Psoas muscle (tissue), 8 donors: ENCODE data around the gene SDK2. TPM values are rescaled to one million over a fixed set of nuclear protein-coding genes. Genes with fewer than 3 reads are reported as not detected.
A peak's percentile ranks its signal among the peaks of the same experiment; 100 is the strongest.

Source experiments
- ATAC-seq, 4 donors: fragments of 200-7000 bp; cut with Tn5 transposase; one replicate each; pipeline ENCODE4 v1.9.1; 2020; ENCODE audit warnings: moderate library complexity in 3 of 4, mild to moderate bottlenecking in 2 of 4
- DNase-seq, 2 donors: peaks; one replicate each; pipeline ENCODE4 v3.0.0-alpha.2; 2020
- H3K27ac ChIP-seq: fragments of 200-600 bp; one replicate; pipeline ENCODE4 v1.8.0; 2022
- H3K27me3 ChIP-seq, 3 donors: fragments of 200-600 bp in 1 of 3; one replicate each; pipeline versions ENCODE4 v1.6.1 to v1.8.0; 2013 to 2022; ENCODE audit warnings: low read length in 2 of 3, mild to moderate bottlenecking in 2 of 3, moderate library complexity in 1 of 3; ENCODE audit not compliant: insufficient read depth in 3 of 3
- H3K36me3 ChIP-seq, 2 donors: fragments of 200-600 bp in 1 of 2; one replicate each; pipeline versions ENCODE4 v1.6.1 to v1.8.0; 2013 to 2022; ENCODE audit warnings: low read depth in 1 of 2, mild to moderate bottlenecking in 1 of 2, moderate library complexity in 1 of 2; ENCODE audit not compliant: insufficient read depth in 1 of 2
- H3K4me1 ChIP-seq: fragments of 200-600 bp; one replicate; pipeline ENCODE4 v1.8.0; 2022
- H3K4me3 ChIP-seq: fragments of 200-600 bp; one replicate; pipeline ENCODE4 v1.8.0; 2022; ENCODE audit warnings: mild to moderate bottlenecking
- H3K9me3 ChIP-seq: fragments of 200-600 bp; one replicate; pipeline ENCODE4 v1.8.0; 2022
- CTCF ChIP-seq: fragments of 200-600 bp; IDR thresholded peaks from one replicate; pipeline ENCODE4 v1.8.0; 2022; ENCODE audit warnings: antibody characterized with exemption
- WGBS, 3 donors: extraction: QIAGEN DNeasy Blood & Tissue Kit; methylation state at CpG; one replicate each; pipeline versions ENCODE4 v1.1.6 to v1.1.7; 2013; 5-methylcytosine and 5-hydroxymethylcytosine counted together
- intact Hi-C, 2 donors: fragments of 100-400 bp; cut with DNase I; formaldehyde crosslinking; loops; one replicate each; pipeline versions ENCODE4 v1.11.0 to v1.14.2; 2022
- polyA plus RNA-seq, 3 donors: library from polyadenylated mRNA; stranded (reverse); fragments of 200-250 nt; gene quantifications; one replicate each; pipeline ENCODE4 v1.2.3, GENCODE V29; 2013
- total RNA-seq, 4 donors: library from RNA; stranded (reverse); fragmentation: NEBNext Ultra II Directional in 2 of 4; extraction: Animal tissue kit (Norgen Biotek cat#: 25700) in 2 of 4; gene quantifications; one replicate each; pipeline versions ENCODE4 v1.2.1 to v1.2.4, GENCODE V29; 2021 to 2023
- donor health status: healthy with polysubstance abuse.
- donor health status: DM: no; HTN: no; CAD: no; lungs with moderate emphysema.
- donor health status: Bipolar disorder and iron deficiency.
- donor health status: healthy.
- donor health status: DM: yes; HTN: yes; CAD: no.
- donor health status: DM: no; HTN: no; CAD: no.
- donor health status: DM: no; HTN: no; CAD: no.
- donor health status: DM: yes; HTN: yes; CAD: no.

The SDK2 gene
- total and polyA plus RNA-seq, 7 donors: 0.04 to 2.8 (median 0.24) TPM

GRCh38 chr17:73519714-73520368, 124.4 kb downstream of the SDK2 start:
- no peak for ATAC-seq
- intact Hi-C loops: no loop called here
- DNase-seq: peak in 1 of 2 donors; percentile 12

DNA sequence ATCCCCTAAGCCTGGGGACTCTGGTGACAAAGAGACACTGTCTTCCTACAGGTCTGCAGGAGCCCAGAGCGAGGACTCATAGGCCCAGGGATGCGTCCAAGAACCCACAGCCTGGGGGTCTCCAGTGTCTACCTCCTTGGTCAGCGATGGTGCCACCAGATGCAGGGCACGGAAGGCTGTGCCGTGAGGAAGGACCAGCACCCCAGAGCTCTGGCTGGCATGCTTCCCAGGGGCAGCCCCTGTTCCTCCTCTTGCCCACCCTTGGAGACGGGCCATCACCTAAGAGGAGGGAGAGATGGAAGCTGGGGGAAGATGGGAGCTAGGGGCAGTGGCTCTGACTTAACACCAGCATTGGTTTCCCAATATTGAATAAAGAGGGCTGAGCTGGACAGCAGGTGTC, 125.2 kb downstream of the SDK2 start:
- Histone ChIP-seq H3K4me3 (no peak overlapping the region), H3K27me3 (no peaks in the 10 kb centered on the region), H3K9me3 (no peaks in the 10 kb centered on the region), H3K27ac (no peak overlapping the region), H3K4me1 (no peaks in the 10 kb centered on the region), H3K36me3 (no peaks in the 10 kb centered on the region)
- no peak for ATAC-seq
- DNase-seq: no peak
- intact Hi-C loops: no loop called here
- 95 to 97% (median 96%) methylated on average over 6 of the region's 6 CpGs for WGBS, 3 donors
- TF ChIP-seq CTCF: no peak

More at GRCh38 chr17:73519714-73520368, 124.4 kb downstream of the SDK2 start:
- WGBS, 3 donors: 79 to 87% (median 85%) methylated on average over 22 of the region's 22 CpGs
- H3K36me3 ChIP-seq: no peaks in the 10 kb centered on the region
- H3K9me3 ChIP-seq: no peaks in the 10 kb centered on the region
- H3K4me1 ChIP-seq: no peaks in the 10 kb centered on the region
- no peak overlapping the region for H3K4me3 ChIP-seq
- no peak for TF ChIP-seq CTCF
- no peaks in the 10 kb centered on the region for H3K27me3 ChIP-seq
- H3K27ac ChIP-seq: no peak overlapping the region

DNA sequence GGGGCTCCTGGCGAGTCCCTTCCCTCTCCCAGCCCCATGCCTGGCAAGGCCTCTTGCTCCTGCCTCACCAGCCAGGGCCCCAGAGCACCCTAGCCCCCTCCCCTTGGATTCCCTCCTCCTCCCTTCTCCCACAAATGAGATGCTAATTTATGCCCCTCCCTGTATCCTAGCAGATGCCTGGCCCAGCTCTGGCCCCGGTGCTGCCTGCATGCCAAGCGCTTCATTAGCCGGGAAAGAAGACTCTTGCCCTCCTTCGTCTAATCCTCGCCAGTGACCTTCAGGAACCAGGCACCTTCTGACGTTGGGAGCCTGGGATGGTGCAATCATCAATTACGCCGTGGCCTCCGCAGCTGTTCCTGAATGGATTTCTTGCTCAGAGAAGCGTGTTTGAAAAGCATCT, 127.8 kb downstream of the SDK2 start:
- Histone ChIP-seq H3K9me3 (no peaks in the 10 kb centered on the region), H3K27me3 (no peaks in the 10 kb centered on the region), H3K27ac (no peak overlapping the region), H3K36me3 (no peaks in the 10 kb centered on the region), H3K4me1 (no peaks in the 10 kb centered on the region), H3K4me3 (no peak overlapping the region)
- ATAC-seq (no peak), DNase-seq (no peak)
- 41 to 71% (median 56%) methylated on average over 11 of the region's 11 CpGs for WGBS, 3 donors
- no peak for TF ChIP-seq CTCF
- intact Hi-C loops: no loop called here

DNA sequence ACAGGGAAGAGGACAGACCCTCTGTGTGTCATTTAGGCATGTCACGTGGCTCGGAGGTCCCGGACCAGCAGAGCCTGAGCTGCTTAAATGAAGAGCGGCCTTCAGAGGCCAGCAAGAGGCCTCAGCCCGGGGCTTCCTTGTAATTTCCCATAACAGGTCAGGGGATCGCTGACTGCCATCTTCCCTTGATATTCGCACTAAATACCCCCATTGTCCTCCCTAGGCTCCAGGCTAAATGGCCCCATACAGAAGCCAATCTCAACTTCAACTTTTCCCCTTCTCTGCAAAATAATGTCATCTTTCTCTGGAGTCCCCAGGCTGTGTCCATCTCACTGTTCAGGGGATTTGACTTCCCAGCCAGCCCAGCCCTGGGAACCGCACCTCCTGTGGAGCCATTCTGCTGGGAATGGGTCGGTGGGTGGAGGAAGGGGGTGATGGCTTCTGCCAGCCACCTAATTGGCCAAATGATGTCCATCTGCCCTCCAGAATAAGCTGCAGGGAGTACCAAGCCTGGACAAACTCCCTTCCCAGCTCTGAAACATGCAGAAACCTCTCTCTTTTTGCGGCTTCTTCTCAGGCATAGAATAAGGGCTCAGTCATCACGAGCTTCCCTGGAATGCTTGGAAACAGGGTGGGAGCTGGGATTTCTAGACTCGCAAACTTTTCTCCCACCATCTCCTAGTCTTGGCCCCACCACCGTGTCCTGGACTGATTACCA, 129.9 kb downstream of the SDK2 start:
- H3K36me3 ChIP-seq: no peaks in the 10 kb centered on the region
- H3K4me3 ChIP-seq: no peak overlapping the region
- WGBS, 3 donors: 88 to 90% (median 90%) methylated on average over 13 of the region's 13 CpGs
- no peaks in the 10 kb centered on the region for H3K27me3 ChIP-seq
- no peaks in the 10 kb centered on the region for H3K4me1 ChIP-seq
- intact Hi-C loops: no loop called here
- no peak overlapping the region for H3K27ac ChIP-seq
- DNase-seq (no peak), ATAC-seq (no peak)
- H3K9me3 ChIP-seq: no peaks in the 10 kb centered on the region
- no peak for TF ChIP-seq CTCF
